K562 (cell line): ENCODE measurements around the gene GALNT17.

Source experiments
- BHLHE40 ChIP-seq: IDR thresholded peaks from 2 replicates; pipeline ENCODE4 v1.6.1; 2011; ENCODE audit warnings: low read length, improper control_type of control experiment
- BRD4 ChIP-seq: fragments of 200-600 bp; sonication (generic); IDR thresholded peaks from 2 replicates; pipeline ENCODE4 v1.6.1; 2017; ENCODE audit warnings: inconsistent platforms
- CBFB ChIP-seq: sonication (generic); formaldehyde crosslinking; IDR thresholded peaks from 2 replicates; pipeline ENCODE4 v1.4.0; 2020; ENCODE audit warnings: mild to moderate bottlenecking, missing genetic modification reagents
- CTCF ChIP-seq, 3 experiments: IDR thresholded peaks in 2 of 3; conservative IDR thresholded peaks in 1 of 3; 2 replicates each; pipeline ENCODE4 v1.5.1; 2011 to 2012; ENCODE audit warnings: low read length in 3 of 3, mild to moderate bottlenecking in 3 of 3, control low read depth in 2 of 3, improper control_type of control experiment in 1 of 3, inconsistent platforms in 1 of 3, low read depth in 1 of 3, mixed read lengths in 1 of 3, moderate library complexity in 1 of 3; ENCODE audit not compliant: insufficient read depth in 2 of 3
- FIP1L1 ChIP-seq: fragments of 200-400 bp; formaldehyde crosslinking; IDR thresholded peaks from 2 replicates; pipeline ENCODE4 v1.6.1; 2018; ENCODE audit warnings: mild to moderate bottlenecking, low read depth, low read length; ENCODE audit not compliant: poor library complexity, severe bottlenecking
- ILK ChIP-seq: fragments of 450-650 bp; IDR thresholded peaks from 2 replicates; pipeline ENCODE4 v1.6.1; 2016; ENCODE audit warnings: missing genetic modification characterization, low read depth, mild to moderate bottlenecking, missing compliant biosample characterization, moderate library complexity, borderline replicate concordance
- POLR2AphosphoS5 ChIP-seq: IDR thresholded peaks from 2 replicates; pipeline ENCODE4 v1.6.1; 2011; ENCODE audit warnings: mild to moderate bottlenecking, low read depth, low read length, moderate library complexity; ENCODE audit not compliant: control insufficient read depth, insufficient read depth
- RFX5 ChIP-seq: IDR thresholded peaks from 2 replicates; pipeline ENCODE4 v1.6.1; 2011; ENCODE audit warnings: low read depth, mild to moderate bottlenecking, improper control_type of control experiment, low read length
- STAT5B ChIP-seq: fragments of 250-450 bp; sonication (Bioruptor Pico); IDR thresholded peaks from 2 replicates; pipeline ENCODE4 v1.8.0; 2021; ENCODE audit warnings: mild to moderate bottlenecking, inconsistent platforms
- ZNF583 ChIP-seq: fragments of 250-450 bp; sonication (Bioruptor Pico); IDR thresholded peaks from 2 replicates; pipeline ENCODE4 v1.4.0; 2020
- ZNF586 ChIP-seq: fragments of 450-650 bp; formaldehyde crosslinking; conservative IDR thresholded peaks from 2 replicates; pipeline ENCODE4 v1.4.0; 2020; ENCODE audit warnings: mild to moderate bottlenecking, moderate library complexity
- TF ChIP-seq, protein P1 (sequence below), 2 experiments: fragments of 450-650 bp; IDR thresholded peaks; 2 replicates each; pipeline ENCODE4 v1.6.1; 2016

DNA sequence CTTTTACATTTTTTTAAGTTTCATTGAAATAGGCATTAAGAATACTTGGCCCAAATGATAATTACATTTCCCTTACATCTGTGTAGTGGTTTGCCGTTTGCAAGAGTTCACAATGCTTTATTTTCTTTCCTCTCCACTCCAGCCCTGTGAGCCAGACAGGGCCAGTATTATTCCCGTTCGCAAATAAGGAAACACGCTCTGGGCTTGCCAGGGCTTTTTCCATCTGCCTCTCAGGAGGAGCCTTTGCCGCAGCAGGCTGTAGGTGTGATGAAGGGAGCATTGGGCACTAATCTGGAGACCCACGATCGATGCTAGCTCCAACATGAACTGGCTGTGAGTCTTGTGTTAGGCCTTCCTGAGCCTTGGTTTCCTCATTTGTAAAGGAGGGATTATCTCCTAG, 154.4 kb downstream of the GALNT17 start:
- TF ChIP-seq BRD4 (no peak), ILK (tag) (no peak), ZNF583 (no peak), STAT5B (no peak), BHLHE40 (no peak), RFX5 (no peak), FIP1L1 (no peak), POLR2AphosphoS5 (no peak), CTCF (IDR thresholded peaks at IDR 0.05 in 2 of 3, conservative IDR thresholded peaks at IDR 0.05 in 1 of 3; ENCODE audit: insufficient read depth in 2 of 3, low read depth in 1 of 3, low read length in 3 of 3) (no peak), CBFB (no peak), ZNF586 (CRISPR knock-in tag) (no peak)
- TF ChIP-seq, protein P1, sequence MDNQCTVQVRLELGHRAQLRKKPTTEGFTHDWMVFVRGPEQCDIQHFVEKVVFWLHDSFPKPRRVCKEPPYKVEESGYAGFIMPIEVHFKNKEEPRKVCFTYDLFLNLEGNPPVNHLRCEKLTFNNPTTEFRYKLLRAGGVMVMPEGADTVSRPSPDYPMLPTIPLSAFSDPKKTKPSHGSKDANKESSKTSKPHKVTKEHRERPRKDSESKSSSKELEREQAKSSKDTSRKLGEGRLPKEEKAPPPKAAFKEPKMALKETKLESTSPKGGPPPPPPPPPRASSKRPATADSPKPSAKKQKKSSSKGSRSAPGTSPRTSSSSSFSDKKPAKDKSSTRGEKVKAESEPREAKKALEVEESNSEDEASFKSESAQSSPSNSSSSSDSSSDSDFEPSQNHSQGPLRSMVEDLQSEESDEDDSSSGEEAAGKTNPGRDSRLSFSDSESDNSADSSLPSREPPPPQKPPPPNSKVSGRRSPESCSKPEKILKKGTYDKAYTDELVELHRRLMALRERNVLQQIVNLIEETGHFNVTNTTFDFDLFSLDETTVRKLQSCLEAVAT (IDR thresholded peaks at IDR 0.05) = no peak
